ENCODE data around the gene RBPJL.

Gene RBPJL

DNA sequence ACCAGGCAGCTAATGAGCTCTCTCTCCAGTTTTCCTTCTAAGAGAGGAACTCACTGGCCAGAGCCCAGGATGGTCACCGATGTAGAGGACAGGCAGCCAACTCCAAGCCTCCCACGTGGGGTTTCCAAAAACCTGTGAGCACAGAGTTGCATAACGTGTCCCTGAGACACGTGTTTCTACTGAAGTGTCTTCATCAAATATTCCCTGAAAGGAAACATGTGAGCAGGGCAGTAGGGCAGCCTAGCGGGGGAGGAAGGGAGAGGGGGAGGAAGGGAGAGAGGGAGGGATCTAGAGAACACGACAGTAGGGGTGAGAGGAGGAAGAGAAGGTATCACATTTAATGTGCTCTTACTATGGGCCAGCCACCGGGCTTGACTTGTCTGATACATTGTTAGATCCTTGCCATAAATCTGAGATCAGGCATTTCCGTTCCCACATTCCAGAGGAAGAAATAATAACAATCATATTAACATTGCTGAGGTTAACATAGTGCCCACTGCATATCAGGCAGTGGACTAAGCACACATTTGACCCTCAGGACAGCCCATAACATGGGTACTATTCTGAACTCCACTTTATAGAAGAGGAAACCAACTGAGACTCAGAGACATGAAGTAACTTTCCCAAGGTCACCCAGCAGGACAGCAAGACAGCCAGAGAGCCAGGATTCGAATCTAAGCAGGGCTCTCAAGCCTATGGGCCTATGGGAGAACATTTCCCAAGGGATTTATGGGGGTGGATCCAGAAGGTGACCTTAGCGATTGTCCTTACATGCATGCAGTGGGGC lies 51.8 kb downstream of the RBPJL start:
- no peak for DNase-seq (ENCODE audit: low read depth in 2 of 3, low spot score in 2 of 3)

DNA sequence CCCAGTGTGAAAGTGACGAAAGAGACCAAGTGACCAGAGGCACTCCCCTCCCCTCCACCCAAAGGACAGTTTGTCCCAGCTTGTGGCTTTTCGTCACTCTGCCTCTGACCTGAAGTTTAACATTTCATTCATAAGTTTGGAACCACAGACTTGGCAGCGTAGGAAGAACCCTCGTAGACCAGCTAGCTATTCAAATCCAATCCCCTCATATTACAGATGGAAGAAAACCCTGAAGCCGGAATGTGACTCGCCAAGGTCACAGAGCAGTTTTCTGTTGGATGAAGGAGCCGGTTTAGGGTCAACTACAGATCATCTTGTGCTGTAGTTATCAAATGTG lies 52.4 kb downstream of the RBPJL start:
- DNase-seq (ENCODE audit: low read depth in 2 of 3, low spot score in 2 of 3) = no peak

DNA sequence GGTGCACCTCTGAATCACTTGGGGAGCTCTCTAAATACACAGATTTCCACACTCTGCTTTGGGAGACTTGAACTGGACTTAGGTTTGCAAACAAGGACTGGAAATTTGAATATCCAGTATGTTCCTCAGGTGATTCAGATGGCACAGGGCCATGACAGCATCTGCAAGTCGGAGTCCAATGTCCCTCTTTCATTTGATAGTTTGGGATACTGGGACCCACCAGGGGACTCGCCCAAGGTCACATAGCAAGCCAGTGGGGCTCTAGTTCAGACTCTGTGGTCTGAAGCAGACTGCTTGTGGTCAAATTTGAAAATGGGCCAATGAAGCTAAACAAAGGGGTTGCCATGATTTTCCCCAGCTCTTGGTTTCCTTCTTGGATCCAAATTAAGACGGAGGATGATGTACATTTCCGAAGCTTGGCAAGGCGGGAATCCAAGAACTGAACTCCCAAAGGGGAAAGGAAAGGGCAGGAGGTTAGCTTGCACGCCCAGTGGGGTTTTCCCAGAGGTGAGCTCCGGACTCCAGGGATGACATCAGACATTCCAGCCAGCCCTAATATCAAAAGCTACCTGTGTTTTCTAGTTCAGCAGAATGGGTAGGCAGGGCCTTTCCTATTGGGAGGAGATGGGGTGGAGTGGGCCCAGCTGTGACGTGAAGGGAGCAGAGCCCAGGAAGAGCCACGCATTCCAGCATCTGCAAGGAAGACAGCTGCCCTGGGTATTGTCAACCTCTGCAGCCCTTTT lies 52.9 kb downstream of the RBPJL start:
- no peak for DNase-seq (ENCODE audit: low read depth in 2 of 3, low spot score in 2 of 3)

DNA sequence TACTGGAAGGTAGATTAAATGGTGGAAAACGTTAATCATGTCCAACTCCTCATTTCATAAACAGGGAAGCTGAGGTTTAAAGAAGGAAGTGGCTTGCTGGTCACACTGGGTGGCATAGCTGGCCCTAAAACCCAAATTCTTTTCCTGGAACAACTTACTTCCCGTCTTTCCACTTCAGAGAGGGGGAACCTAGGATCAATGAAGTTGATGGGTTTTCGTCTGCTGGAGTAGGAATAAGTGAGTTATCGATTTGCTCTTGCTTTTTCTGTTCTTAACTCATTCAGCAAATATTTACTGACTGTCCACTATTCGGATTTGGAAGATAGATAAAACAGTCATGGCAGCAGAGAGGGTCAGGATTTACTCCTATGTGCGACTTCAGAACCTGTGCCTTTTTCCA lies 55.2 kb downstream of the RBPJL start:
- no peak for DNase-seq (ENCODE audit: low read depth in 2 of 3, low spot score in 2 of 3)

DNA sequence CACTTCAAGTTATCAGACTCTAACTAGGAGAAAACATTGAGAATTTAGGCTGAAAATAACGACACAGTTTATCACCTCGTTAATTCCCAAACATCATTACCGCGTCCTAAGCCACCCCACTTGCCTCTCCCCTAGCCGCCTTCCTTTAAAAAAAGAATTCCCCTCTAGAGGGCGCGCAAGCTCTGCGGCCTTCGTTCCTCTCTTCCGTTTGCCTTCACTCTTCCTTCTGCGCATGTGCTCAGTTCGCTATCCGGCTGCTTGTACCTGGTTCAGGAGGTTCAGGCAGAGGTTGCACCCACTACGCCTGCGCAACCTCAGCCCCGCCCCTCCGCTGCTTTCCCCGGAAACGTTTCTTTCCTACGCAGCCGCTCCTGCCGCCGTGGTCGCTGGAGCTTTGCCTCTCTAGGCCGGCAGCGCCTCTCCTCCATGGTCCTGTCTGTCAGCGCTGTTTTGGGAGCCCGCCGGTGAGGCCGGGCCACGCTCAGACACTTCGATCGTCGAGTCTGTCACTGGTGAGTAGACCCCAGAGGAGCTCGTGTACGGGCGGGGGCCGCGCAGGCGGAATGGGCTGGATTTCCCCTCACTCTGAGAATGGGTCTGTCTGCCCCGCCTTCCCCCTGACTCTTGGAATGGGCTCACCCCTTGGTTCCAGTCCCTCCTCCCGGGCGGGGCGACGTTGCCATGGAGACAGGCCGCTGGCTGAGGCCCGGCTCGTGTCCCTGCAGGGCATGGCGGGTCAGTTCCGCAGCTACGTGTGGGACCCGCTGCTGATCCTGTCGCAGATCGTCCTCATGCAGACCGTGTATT lies 56.4 kb downstream of the RBPJL start, which contains the start of gene SYS1:
SYS1 (plus strand) TSS at position 353 of the 807 bp plus-strand sequence; CDS start at position 729, 376 bp downstream.
- peak; percentile 92 to 98 (median 94) for DNase-seq (ENCODE audit: low read depth in 2 of 3, low spot score in 2 of 3)

DNA sequence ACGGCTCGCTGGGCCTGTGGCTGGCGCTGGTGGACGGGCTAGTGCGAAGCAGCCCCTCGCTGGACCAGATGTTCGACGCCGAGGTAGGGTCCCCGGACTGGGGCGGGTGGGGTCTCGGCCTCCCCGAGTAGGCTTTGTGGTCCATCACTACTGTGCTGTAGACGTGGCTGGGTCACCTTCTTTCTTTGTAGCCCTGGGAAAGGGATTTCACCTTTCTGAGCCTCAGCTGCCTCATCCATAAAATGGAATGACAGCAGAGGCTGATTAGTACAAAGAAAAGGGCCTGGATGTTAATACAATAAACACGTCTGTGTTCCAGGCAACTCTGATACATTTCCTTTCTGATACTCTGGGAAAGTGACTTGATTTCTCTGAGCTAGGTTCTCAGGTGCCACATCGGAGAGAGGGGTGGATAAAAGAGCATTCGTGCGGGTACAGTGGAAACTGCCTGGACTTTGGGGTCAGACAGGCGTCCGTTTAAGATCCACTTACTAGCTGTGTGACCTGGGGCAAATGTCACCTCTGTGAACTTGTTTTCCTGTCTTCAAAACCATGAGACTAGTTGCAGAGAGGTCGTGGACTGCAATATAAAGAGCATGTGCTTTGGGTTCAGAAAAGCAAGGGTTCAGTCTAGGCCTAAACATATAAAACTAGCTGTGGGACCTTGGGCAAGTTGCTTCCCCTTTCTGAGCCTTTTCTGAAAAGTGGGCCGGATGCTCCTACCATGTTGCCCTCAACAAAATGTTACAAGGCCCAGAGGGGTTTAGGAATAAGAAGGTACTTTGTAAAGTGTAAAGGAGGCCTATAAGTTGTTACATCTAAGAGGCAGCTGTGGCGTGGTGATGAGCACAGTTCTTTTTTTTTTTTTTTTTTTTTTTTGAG lies 57.2 kb downstream of the RBPJL start:
- DNase-seq (ENCODE audit: low read depth in 2 of 3, low spot score in 2 of 3) = no peak

DNA sequence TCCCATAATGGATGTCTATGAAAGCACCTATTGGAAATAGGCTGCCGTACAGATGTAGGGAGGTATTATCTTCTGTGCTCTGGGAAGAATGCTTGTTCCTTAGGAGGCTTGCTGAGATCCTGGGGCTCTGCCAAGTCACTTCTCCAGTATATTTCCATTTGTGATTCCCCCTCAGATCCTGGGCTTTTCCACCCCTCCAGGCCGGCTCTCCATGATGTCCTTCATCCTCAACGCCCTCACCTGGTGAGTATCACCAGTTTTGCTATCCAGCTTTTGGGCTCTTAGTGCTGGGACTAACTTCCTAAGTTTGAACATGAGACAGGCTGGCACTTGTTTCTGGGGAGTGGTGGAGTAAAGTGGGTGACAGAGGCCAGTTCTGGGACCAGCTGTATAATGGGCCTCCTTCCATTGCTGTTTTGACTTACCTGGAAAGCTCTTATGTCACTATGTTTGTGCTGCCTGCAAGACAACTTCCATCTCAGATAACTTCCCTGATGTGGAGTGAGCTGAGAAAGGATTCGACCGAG lies 58.9 kb downstream of the RBPJL start:
- DNase-seq (ENCODE audit: low read depth in 2 of 3, low spot score in 2 of 3) = no peak

DNA sequence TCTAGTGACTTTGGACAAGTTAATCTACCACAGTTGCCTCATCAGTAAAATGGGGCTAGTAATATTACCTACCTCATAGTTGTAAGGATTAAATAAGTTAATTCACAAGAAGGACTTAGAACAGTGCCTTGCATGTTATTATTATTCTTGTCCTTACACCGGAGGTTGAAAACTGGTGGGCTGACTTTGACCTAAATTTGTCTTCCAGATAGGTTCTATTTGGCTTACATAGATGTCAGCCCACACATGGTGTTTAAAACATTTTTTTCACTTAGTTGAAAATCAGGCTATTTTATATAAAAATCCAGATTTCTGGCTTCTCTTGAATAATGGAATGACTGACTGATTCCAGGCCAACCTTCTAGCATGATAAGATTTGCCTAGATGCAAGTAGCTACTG lies 59.6 kb downstream of the RBPJL start:
- no peak for DNase-seq (ENCODE audit: low read depth in 2 of 3, low spot score in 2 of 3)

DNA sequence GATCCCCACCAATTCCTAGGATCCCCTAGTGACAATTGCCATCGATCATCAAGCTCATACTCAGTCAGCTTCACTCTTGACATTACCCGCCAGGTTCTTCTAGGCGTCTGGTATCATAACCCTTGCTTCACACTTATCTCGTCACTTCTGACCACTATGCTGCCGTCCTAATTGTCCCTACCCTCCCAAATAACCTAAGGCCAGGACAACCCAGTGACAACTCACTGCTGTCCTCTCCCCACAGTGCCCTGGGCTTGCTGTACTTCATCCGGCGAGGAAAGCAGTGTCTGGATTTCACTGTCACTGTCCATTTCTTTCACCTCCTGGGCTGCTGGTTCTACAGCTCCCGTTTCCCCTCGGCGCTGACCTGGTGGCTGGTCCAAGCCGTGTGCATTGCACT lies 60.0 kb downstream of the RBPJL start:
- DNase-seq (ENCODE audit: low read depth in 2 of 3, low spot score in 2 of 3) = no peak

DNA sequence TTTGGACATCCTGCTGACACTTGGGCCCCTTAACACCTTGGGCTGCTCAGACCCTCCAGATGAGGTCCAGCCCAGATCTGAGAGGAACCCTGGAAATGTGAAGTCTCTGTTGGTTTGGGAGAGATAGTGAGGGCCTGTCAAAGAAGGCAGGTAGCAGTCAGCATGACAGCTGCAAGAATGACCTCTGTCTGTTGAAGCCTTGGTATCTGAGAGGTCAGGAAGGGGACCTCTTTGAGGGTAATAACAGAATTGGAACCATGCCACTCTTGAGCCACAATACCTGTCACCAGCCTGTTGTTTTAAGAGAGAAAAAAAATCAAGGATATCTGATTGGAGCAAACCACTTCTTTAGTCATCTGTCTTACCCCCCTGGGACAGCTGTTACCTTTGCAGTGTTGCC lies 60.5 kb downstream of the RBPJL start:
- no peak for DNase-seq (ENCODE audit: low read depth in 2 of 3, low spot score in 2 of 3)

Data from activated CD8-positive, alpha-beta memory T cell treated with anti-CD3 and anti-CD28 coated beads for 48 hours (primary cell).